IPS-18a (cell line): ENCODE results near the gene LMO3.

Experiments
- H3K27ac ChIP-seq: one replicate; pipeline ENCODE4 v1.5.1; 2013; ENCODE audit warnings: low read length
- H3K27me3 ChIP-seq: one replicate; pipeline ENCODE4 v1.6.1; 2013; ENCODE audit warnings: mild to moderate bottlenecking, low read length; ENCODE audit not compliant: control insufficient read depth, insufficient read depth
- H3K36me3 ChIP-seq: one replicate; pipeline ENCODE4 v1.6.1; 2013; ENCODE audit warnings: low read depth, low read length; ENCODE audit not compliant: control insufficient read depth
- H3K4me1 ChIP-seq: one replicate; pipeline ENCODE4 v1.6.1; 2013; ENCODE audit warnings: low read depth, low read length; ENCODE audit not compliant: control insufficient read depth
- H3K4me3 ChIP-seq: one replicate; pipeline ENCODE4 v1.5.1; 2013; ENCODE audit warnings: low read length
- H3K9ac ChIP-seq: one replicate; pipeline ENCODE4 v1.6.1; 2013; ENCODE audit warnings: mild to moderate bottlenecking, low read length, moderate library complexity
- H3K9me3 ChIP-seq: one replicate; pipeline ENCODE4 v1.6.1; 2013; ENCODE audit warnings: low read depth, low read length; ENCODE audit not compliant: control insufficient read depth

The LMO3 gene

DNA sequence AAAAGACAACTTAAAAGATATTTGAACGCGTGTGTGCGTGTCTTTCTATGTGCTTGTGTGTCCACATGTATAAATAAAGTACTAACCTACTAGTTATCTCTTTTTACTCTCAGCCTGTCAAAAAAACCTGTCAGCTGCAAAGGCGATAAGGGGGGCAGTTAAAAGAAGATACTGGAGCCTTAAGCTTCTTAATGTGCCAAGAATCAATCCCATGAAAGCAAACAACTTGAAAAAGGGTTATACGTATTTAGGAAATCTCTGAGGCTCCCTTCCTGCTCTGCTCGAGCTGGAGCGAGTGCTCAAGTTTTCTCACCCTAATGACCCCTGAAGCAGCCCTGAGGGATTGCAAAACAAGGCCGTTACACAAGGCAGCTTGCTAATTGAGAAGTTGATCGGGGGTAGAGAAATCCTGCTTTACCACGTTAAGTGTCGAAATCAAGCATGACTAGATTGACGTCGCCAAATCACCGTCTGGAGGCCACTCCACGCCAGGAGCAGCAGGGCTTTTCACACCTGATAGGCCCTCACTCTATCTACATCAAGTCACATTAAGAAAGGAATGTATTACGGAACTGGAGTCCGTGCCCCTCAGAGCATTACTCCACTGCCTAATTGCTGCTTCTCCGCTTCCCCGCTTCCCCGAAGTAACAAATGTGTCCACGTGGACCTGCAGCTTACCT, 32.4 kb downstream of the LMO3 start:
- H3K4me1 ChIP-seq: peaks cover 17% of the 10 kb centered on the region
- no peaks in the 10 kb centered on the region for H3K27me3 ChIP-seq
- no peak overlapping the region for H3K27ac ChIP-seq
- H3K9ac ChIP-seq: no peak overlapping the region
- no peaks in the 10 kb centered on the region for H3K9me3 ChIP-seq
- H3K4me3 ChIP-seq: no peak overlapping the region
- no peaks in the 10 kb centered on the region for H3K36me3 ChIP-seq

DNA sequence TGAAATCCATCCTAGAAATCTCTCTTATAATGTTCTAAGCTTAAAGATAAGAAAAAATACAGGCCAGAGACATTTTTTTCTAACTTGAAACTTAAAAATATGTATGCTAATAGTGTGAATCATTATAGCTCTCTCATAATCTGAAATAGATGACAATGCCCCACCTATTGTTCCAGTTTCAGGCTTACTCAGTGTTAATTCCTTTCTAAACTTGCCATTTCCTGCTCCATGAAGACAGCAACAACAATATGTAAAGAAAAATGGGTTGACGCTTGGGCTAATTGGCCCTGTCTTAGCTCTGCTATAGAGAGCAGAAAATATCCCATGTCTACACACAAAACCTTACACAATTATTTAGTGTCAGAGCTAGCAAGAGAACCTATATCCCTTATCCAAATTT, 37.1 kb downstream of the LMO3 start:
- H3K36me3 ChIP-seq: no peaks in the 10 kb centered on the region
- no peak overlapping the region for H3K27ac ChIP-seq
- no peaks in the 10 kb centered on the region for H3K27me3 ChIP-seq
- H3K4me1 ChIP-seq: peaks cover 18% of the 10 kb centered on the region
- no peak overlapping the region for H3K4me3 ChIP-seq
- no peaks in the 10 kb centered on the region for H3K9me3 ChIP-seq
- no peak overlapping the region for H3K9ac ChIP-seq

DNA sequence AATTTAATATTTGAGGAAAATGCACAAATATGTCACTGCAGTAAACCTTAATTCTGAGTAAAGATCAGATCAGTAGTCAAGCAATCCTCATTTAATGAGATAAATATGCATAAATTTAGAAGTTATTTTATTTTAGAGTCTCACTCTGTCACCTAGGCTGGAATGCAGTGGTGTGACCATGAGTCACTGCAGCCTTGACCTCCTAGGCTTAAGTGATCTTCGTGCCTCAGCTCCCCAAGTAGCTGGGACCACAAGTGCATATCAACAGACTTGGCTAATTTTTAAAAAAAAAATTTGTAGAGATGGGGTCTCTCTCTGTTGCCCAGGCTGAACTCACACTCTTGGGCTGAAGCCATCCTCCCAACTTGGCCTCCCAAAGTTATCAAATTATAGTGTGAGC, 41.3 kb downstream of the LMO3 start:
- no peaks in the 10 kb centered on the region for H3K9me3 ChIP-seq
- H3K9ac ChIP-seq: no peak overlapping the region
- no peak overlapping the region for H3K27ac ChIP-seq
- no peaks in the 10 kb centered on the region for H3K27me3 ChIP-seq
- no peaks in the 10 kb centered on the region for H3K36me3 ChIP-seq
- peaks cover 15% of the 10 kb centered on the region for H3K4me1 ChIP-seq
- H3K4me3 ChIP-seq: no peak overlapping the region

DNA sequence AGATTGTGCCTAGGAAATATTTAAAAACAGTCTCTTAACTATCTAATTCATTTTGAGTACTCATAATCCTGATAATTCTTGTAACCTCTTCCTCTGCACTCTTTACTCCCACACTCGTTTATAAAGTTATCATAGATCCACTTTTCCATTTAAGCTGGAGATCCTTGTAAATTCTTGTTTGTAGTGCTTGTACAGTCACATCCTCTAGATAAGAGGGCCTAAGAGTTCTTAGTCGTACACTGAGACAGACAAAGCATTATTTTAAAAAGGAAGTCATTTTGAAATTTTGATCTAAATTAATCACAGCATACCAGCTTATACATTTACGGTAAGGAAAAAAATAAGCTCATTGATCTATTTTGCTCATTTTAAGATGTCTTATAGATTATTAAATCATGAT, 42.5 kb downstream of the LMO3 start:
- no peaks in the 10 kb centered on the region for H3K27me3 ChIP-seq
- no peak overlapping the region for H3K9ac ChIP-seq

DNA sequence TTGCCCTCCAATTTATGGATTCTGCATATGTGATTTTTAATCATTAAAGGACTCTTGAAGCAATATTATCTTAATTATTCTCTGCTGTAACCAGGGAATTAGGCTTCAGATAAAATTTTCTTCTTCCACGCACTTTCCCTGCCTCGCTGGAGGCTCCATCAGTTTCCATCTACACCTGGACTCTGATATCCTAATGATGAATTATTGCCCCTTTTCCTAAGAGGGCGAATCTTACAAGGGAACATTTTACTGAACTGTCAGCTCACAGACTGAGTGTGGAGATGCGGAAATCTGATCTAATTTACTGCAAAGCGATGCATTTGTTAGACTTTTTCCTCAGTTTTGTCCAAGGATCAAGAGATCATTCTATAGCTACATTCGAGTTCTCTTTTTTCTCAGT, 43.0 kb downstream of the LMO3 start:
- Histone ChIP-seq H3K4me1 (peaks cover 10% of the 10 kb centered on the region), H3K27ac (no peak overlapping the region), H3K4me3 (no peak overlapping the region), H3K9me3 (no peaks in the 10 kb centered on the region), H3K36me3 (no peaks in the 10 kb centered on the region), H3K27me3 (no peaks in the 10 kb centered on the region), H3K9ac (no peak overlapping the region)

More for the DNA sequence above, 42.5 kb downstream of the LMO3 start:
- no peaks in the 10 kb centered on the region for H3K36me3 ChIP-seq
- no peaks in the 10 kb centered on the region for H3K9me3 ChIP-seq
- peaks cover 10% of the 10 kb centered on the region for H3K4me1 ChIP-seq
- no peak overlapping the region for H3K4me3 ChIP-seq
- H3K27ac ChIP-seq: no peak overlapping the region

DNA sequence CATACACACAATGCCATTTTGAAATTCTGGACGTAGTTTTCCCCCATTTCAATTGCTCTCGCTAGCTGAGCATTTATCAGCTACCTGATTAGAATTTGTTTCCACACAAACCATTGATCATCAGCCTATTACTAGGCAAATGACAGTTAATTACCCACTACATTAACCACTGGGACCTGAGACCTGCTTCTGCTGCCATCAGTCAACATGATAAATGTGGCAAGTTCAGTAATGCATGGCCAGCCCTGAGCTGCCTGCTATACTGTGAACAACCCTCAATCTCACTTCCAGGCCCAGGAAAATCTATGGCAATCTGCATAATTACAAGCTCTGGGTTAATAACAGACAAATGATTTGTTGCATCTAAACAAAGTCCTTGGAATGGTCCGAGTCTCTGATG, 43.5 kb downstream of the LMO3 start:
- H3K36me3 ChIP-seq: no peaks in the 10 kb centered on the region
- H3K9me3 ChIP-seq: no peaks in the 10 kb centered on the region
- no peaks in the 10 kb centered on the region for H3K27me3 ChIP-seq
- H3K4me3 ChIP-seq: no peak overlapping the region
- peaks cover 10% of the 10 kb centered on the region for H3K4me1 ChIP-seq
- H3K27ac ChIP-seq: no peak overlapping the region
- H3K9ac ChIP-seq: no peak overlapping the region

DNA sequence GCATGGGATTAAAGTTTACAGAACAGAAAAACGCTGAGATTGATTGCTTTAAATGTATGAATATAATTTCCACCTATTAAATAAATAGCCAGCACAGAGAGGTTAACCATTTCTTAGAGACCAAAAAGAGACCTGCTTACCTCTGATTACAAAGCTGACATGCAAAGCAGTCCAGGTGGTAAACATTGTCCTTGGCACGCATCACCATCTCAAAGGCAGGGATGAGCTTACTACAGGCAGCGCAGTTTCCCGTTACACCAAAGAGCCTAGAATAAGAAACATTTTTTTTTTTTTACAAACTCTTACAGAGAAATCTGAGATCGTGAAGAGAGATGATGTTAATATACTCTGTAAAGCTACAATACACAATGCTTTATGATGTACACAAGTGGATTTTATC, 45.7 kb downstream of the LMO3 start:
- Histone ChIP-seq H3K4me3 (no peak overlapping the region), H3K27me3 (no peaks in the 10 kb centered on the region), H3K36me3 (no peaks in the 10 kb centered on the region), H3K9me3 (no peaks in the 10 kb centered on the region), H3K9ac (no peak overlapping the region), H3K4me1 (peaks cover 21% of the 10 kb centered on the region), H3K27ac (no peak overlapping the region)

DNA sequence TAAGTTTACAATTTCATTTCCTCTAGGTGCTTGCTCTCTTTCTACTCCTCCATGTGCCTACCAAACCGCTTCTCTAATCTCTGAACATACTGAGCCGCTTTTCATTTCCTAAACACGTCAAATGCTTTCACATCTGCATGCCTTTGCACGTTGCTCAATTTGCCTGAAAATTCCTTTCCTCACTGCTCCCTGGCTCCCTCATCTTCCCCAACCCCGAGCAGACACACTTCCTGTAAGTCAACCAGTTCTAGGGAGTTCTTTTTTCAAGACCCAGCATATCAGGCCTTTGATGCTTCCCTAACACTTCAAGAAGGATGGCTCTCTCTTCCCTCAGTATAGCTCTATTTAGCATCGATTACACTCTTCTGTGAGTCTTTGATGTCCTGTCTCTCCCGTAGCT, 50.3 kb downstream of the LMO3 start:
- Histone ChIP-seq H3K4me3 (no peak overlapping the region), H3K36me3 (no peaks in the 10 kb centered on the region), H3K9me3 (no peaks in the 10 kb centered on the region), H3K4me1 (peaks cover 34% of the 10 kb centered on the region), H3K9ac (no peak overlapping the region), H3K27me3 (no peaks in the 10 kb centered on the region), H3K27ac (no peak overlapping the region)

DNA sequence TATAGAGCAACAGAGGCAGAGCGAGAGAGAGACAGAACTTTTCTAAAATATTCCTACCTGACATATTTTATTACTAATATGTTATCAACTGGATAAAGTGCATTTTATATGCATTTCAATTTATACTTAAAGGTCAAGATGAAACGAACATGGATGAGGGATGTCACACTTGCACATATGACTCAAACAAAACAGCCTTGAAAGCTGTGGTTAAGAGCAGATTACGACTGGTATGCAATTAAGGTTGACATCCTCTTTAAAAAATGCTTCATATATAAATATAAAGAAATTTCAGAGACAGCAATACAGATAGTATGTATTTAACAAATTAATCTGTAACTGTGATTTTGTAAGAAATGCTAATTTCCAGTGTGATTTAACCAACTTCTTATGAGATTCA, 52.5 kb downstream of the LMO3 start:
- Histone ChIP-seq H3K27me3 (no peaks in the 10 kb centered on the region), H3K27ac (no peak overlapping the region), H3K4me1 (peaks cover 29% of the 10 kb centered on the region), H3K9ac (no peak overlapping the region), H3K36me3 (no peaks in the 10 kb centered on the region), H3K4me3 (no peak overlapping the region), H3K9me3 (no peaks in the 10 kb centered on the region)

DNA sequence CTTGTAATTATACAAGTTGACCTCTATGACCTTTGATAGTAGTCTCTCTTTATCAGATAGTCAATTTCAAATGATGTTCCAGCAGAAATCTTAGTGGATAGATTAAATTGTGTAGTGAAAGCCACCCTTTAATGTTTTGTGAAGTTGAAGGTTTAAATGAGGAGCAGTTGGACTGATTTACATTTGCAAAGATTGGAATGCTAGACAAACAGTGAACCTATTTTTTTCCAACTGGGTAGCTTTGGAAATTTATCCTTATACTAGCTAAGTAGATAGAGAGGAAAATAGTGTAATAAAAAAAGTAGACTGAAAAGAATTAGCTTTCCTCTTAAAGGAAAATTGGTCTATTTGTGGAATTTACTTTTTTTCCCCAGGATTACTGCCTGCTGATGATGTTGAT, 53.7 kb downstream of the LMO3 start:
- Histone ChIP-seq H3K4me3 (no peak overlapping the region), H3K36me3 (no peaks in the 10 kb centered on the region), H3K27ac (no peak overlapping the region), H3K4me1 (peaks cover 29% of the 10 kb centered on the region), H3K9me3 (no peaks in the 10 kb centered on the region), H3K9ac (no peak overlapping the region), H3K27me3 (no peaks in the 10 kb centered on the region)

DNA sequence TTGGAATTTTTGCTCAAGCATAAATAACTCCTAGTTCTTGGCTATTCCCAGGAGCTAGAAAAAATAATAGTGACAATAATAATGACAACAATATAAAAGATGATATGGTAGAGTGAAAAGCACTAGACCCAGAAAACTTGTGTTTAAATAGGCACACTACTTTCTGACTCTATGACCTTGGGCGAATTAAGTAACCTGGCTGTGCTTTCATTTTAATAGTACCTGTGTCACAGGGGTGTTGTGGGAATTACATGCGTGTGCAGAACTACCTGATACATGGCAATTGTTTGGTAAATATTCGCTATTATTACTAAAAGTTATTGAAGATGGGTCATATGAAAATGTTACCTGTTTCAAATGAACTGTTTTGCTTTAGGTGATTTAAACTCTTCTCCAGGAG, 60.1 kb downstream of the LMO3 start:
- Histone ChIP-seq H3K9ac (no peak overlapping the region), H3K9me3 (no peaks in the 10 kb centered on the region), H3K4me1 (peaks cover under 1% of the 10 kb centered on the region), H3K36me3 (no peaks in the 10 kb centered on the region), H3K27ac (no peak overlapping the region), H3K4me3 (no peak overlapping the region), H3K27me3 (no peaks in the 10 kb centered on the region)

DNA sequence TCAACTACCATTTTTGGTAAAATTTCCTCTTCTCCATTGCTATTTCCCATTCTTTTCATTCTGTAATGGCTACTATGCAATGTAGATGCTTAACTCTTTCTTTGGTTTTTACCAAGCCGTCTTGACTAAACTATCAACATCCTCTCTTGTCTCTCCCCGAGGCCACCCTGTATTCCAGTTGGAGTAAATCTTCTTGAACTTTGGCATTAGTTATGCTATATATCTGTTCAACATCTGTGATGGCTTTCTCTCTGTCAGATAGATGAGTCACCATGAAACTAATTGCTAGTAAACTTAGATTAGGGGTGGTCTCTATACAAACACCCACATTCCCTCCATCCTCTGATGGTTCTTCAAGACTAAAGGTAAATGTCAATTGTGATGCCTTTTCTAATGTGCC, 63.4 kb downstream of the LMO3 start:
- no peaks in the 10 kb centered on the region for H3K36me3 ChIP-seq
- no peak overlapping the region for H3K9ac ChIP-seq
- no peaks in the 10 kb centered on the region for H3K4me1 ChIP-seq
- no peaks in the 10 kb centered on the region for H3K27me3 ChIP-seq
- no peak overlapping the region for H3K4me3 ChIP-seq
- H3K9me3 ChIP-seq: no peaks in the 10 kb centered on the region
- no peak overlapping the region for H3K27ac ChIP-seq
